ENCODE results near the gene IQCH. TPM values are rescaled to one million over a fixed set of nuclear protein-coding genes. Genes with fewer than 3 reads are reported as not detected.

Gene IQCH
- total and polyA plus RNA-seq, 2 of the 4 experiments (the other 2 are of a cell fraction), result 0.60 to 2.5 TPM

DNA sequence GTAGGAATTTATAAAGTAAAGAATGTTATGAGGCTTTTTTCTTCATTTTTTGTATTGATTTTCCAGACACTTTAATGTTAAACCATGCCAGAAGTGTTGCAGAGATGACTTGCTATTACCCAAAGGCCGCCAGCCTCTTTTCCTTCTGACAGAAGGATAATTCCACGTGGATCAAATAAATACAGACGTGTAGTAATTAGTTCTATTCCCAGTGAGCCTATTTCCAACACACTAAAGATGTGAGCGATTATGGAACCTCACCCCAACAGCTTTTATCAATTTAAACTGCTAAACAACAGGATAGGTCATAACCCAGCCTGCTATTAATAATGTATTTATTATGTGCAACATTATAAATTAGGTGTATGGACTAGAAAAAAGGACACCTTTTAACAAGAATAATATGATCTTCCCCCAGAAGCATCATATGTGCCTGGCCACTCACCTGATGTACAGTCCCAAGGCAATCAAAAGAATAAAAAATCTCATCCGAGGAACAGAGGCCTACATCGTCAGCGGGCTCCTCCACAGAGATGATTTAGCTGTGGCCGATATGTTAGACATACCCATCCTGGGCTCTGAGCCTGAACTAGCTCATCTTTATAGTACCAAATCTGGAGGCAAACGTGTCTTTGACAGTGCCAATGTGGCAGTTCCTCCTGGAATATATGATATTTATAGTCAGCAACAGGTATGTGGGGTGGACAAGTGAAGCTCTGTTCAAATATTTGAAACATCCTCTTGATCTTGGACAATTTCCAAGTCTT, 140.5 kb downstream of the IQCH start:
- Histone ChIP-seq H4K5ac (ENCODE audit: low read depth, low read length) (no peak overlapping the region), H3K4ac (ENCODE audit: low read depth, low read length) (no peak overlapping the region), H4K20me1 (ENCODE audit: insufficient read depth, low read length) (no peaks in the 10 kb centered on the region), H3K23ac (ENCODE audit: low read depth, low read length) (no peak overlapping the region), H2BK5ac (ENCODE audit: low read depth, low read length, poor library complexity, severe bottlenecking) (no peak overlapping the region), H3K27ac (ENCODE audit: insufficient read depth, low read length) (no peak overlapping the region), H3K14ac (replicated peaks; ENCODE audit: low read depth, low read length) (no peak overlapping the region), H3K79me1 (ENCODE audit: low read depth in 1 of 2, low read length in 2 of 2) (no peaks in the 10 kb centered on the region), H3K18ac (ENCODE audit: low read depth, low read length) (no peak overlapping the region), H2BK15ac (ENCODE audit: low read depth, low read length) (no peak overlapping the region), H3K27me3 (ENCODE audit: control insufficient read depth, insufficient read depth, low read length) (peaks cover 6% of the 10 kb centered on the region), H3K9me1 (ENCODE audit: insufficient read depth, low read length) (no peaks in the 10 kb centered on the region), H3K4me1 (ENCODE audit: control insufficient read depth, insufficient read depth, low read length) (no peaks in the 10 kb centered on the region), H2BK20ac (ENCODE audit: low read depth, low read length) (no peak overlapping the region), H3K9ac (ENCODE audit: low read depth, low read length) (no peak overlapping the region), H3K4me3 (ENCODE audit: insufficient read depth, low read depth, low read length) (no peak overlapping the region), H3K4me2 (ENCODE audit: low read depth, low read length) (no peak overlapping the region), H3K56ac (ENCODE audit: extremely low read depth, insufficient read depth, low read length) (no peak overlapping the region; the same call in 1 of the 2 replicates), H4K91ac (ENCODE audit: insufficient read depth, low read depth, low read length) (no peak overlapping the region), H2AK5ac (ENCODE audit: low read depth, low read length) (no peak overlapping the region), H2BK120ac (ENCODE audit: low read depth, low read length) (no peak overlapping the region), H3K9me3 (ENCODE audit: control insufficient read depth, insufficient read depth, low read length) (no peaks in the 10 kb centered on the region), H3K36me3 (ENCODE audit: control insufficient read depth, insufficient read depth, low read length) (no peaks in the 10 kb centered on the region), H4K8ac (ENCODE audit: low read depth in 2 of 2, low read length in 2 of 2) (no peak overlapping the region), H2AFZ (replicated peaks; ENCODE audit: low read length, poor library complexity) (no peak overlapping the region), H2AK9ac (replicated peaks; ENCODE audit: low read depth, low read length, poor library complexity) (no peak overlapping the region)
- WGBS, 2 experiments (ENCODE audit: extremely low coverage in 2 of 2, insufficient read length in 1 of 2), result no CpG with 5 or more reads among the region's 9 CpGs
- no peak for TF ChIP-seq NFE2L2 (IDR thresholded peaks at IDR 0.05; ENCODE audit: low read depth, low read length)
- no peak for TF ChIP-seq BHLHE40 (IDR thresholded peaks at IDR 0.05; ENCODE audit: low read depth, low read length)
- TF ChIP-seq MAZ (IDR thresholded peaks at IDR 0.05; ENCODE audit: borderline replicate concordance, low read depth, low read length), result no peak
- no peak for TF ChIP-seq FOS (IDR thresholded peaks at IDR 0.05; ENCODE audit: low read depth, low read length)
- no peak for TF ChIP-seq RFX5 (IDR thresholded peaks at IDR 0.05; ENCODE audit: low read depth, low read length)
- TF ChIP-seq ELK1 (IDR thresholded peaks at IDR 0.05; ENCODE audit: borderline replicate concordance, low read depth, low read length), result no peak
- no peak for TF ChIP-seq POLR2A (IDR thresholded peaks at IDR 0.05; ENCODE audit: low read depth, low read length)
- TF ChIP-seq RCOR1 (IDR thresholded peaks at IDR 0.05; ENCODE audit: insufficient replicate concordance, low read length), result no peak
- no peak for TF ChIP-seq MAFK (IDR thresholded peaks at IDR 0.05; ENCODE audit: low read depth, low read length)
- no peak for TF ChIP-seq MXI1 (IDR thresholded peaks at IDR 0.05; ENCODE audit: borderline replicate concordance, low read depth, low read length)
- no peak for TF ChIP-seq CEBPB (IDR thresholded peaks at IDR 0.05; ENCODE audit: low read depth, low read length)
- TF ChIP-seq SMC3 (IDR thresholded peaks at IDR 0.05; ENCODE audit: low read depth, low read length), result no peak
- TF ChIP-seq CHD1 (IDR thresholded peaks at IDR 0.05; ENCODE audit: low read depth, low read length), result no peak
- TF ChIP-seq RAD21 (IDR thresholded peaks at IDR 0.05; ENCODE audit: low read length), result no peak
- no peak for TF ChIP-seq USF2 (IDR thresholded peaks at IDR 0.05; ENCODE audit: low read depth, low read length)
- TF ChIP-seq, protein P1, sequence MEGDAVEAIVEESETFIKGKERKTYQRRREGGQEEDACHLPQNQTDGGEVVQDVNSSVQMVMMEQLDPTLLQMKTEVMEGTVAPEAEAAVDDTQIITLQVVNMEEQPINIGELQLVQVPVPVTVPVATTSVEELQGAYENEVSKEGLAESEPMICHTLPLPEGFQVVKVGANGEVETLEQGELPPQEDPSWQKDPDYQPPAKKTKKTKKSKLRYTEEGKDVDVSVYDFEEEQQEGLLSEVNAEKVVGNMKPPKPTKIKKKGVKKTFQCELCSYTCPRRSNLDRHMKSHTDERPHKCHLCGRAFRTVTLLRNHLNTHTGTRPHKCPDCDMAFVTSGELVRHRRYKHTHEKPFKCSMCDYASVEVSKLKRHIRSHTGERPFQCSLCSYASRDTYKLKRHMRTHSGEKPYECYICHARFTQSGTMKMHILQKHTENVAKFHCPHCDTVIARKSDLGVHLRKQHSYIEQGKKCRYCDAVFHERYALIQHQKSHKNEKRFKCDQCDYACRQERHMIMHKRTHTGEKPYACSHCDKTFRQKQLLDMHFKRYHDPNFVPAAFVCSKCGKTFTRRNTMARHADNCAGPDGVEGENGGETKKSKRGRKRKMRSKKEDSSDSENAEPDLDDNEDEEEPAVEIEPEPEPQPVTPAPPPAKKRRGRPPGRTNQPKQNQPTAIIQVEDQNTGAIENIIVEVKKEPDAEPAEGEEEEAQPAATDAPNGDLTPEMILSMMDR (conservative IDR thresholded peaks at IDR 0.05; ENCODE audit: low read depth, low read length), result no peak
- dilution Hi-C loops (cut with HindIII; ENCODE audit: low sequenced_read_pairs, unreplicated experiment) (no loop called here), in situ Hi-C loops (cut with MboI; ENCODE audit: low sequenced_read_pairs) (no loop called here), intact Hi-C loops (cut with micrococcal nuclease) (no loop called here)
- POLR2A ChIA-PET (ENCODE audit: unreplicated experiment), result no interaction called here
- no peak for DNase-seq
- CTCF ChIA-PET, result interaction anchor here (0.8 kb wide), 1 partner anchor 12 kb away, joined by 3 read pairs; no protein-coding TSS in a partner anchor
- no TSS peak for BruUV-seq (replicated peaks)
- no peak for ATAC-seq (ENCODE audit: low read depth)
